ENCODE measurements around the gene DEFB113.

Gene DEFB113, protein sequence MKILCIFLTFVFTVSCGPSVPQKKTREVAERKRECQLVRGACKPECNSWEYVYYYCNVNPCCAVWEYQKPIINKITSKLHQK

DNA sequence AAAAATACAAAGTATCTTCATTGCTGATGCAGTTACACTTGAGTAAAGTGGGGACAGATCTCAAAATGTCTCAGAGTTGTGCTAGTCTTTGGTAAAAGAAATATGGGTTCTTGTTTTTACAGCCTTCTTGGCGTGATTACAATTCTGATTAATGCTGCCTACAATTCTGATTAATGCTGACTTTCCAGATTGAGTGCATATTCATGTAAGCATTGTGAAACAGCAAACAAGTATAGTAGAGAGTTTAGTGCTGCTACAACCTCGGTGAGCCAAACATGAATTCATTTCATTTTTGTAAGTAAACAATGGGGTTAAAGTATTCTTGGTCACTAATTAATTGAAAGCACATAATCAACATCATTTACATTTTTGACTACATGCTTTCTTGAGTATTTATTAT lies at the start of gene DEFB113:
Gene DEFB113 (minus strand): TSS at position 21 of the 400 bp plus-strand sequence. CDS start 0 bp downstream, at position 21.
- Histone ChIP-seq H3K4me3 (ENCODE audit: low read length) (no peak within 1 kb of the TSS), H3K4me1 (ENCODE audit: control insufficient read depth, insufficient read depth, low read length) (no peaks in the 10 kb centered on the region), H3K27me3 (replicated peaks; ENCODE audit: control insufficient read depth, insufficient read depth, low read length) (no peaks in the 10 kb centered on the region), H3K36me3 (ENCODE audit: control insufficient read depth, insufficient read depth, low read length, severe bottlenecking) (no peaks in the 10 kb centered on the region), H3K9me3 (ENCODE audit: control insufficient read depth, low read length) (no peaks in the 10 kb centered on the region), H3K9ac (ENCODE audit: low read length) (no peak within 1 kb of the TSS)
- no peak for DNase-seq (ENCODE audit: low read depth)

DNA sequence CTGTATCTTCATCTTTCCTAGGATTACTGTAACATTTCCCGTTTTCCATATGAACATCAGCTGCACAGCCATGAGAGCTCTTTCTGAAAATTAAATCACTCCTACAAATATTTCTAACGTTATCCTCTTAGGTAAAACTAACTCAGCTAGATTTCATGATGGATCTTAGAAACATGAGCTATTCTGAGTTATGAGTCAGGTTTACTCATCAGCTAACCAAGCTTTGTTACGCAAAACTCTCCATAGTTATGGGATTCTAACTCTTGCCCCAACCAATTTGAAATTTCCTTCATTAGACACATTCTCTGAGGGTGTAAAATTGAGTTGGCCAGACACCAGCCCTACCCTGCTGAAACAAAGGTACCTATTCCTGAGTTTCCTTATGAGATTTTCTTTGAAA lies 38.4 kb upstream of the DEFB113 start:
- peaks cover 7% of the 10 kb centered on the region for H3K4me1 ChIP-seq (ENCODE audit: control insufficient read depth, insufficient read depth, low read length)
- no peak overlapping the region for H3K4me3 ChIP-seq (ENCODE audit: low read length)

DNA sequence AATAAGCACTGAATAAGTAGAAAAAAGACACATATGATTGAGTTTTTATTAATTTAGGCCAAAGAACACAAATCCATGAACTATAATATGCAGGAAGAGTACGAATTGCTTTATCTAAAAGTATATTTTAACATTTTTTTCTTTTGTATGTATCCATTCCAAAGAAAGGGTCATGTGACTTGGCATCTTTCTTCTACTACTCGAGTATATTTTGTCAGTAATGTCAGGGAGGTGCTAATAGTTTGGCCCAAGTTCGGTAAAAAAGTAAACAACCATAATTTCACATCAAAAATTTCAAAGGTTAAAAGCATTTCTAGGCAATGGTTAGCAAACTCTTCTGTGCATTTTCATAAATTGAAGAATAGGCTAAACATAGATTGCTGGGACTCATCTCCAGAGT lies 33.7 kb upstream of the DEFB113 start:
- no peaks in the 10 kb centered on the region for H3K9me3 ChIP-seq (ENCODE audit: control insufficient read depth, low read length)
- DNase-seq (ENCODE audit: low read depth), result no peak
- no peaks in the 10 kb centered on the region for H3K27me3 ChIP-seq (replicated peaks; ENCODE audit: control insufficient read depth, insufficient read depth, low read length)
- no peaks in the 10 kb centered on the region for H3K36me3 ChIP-seq (ENCODE audit: control insufficient read depth, insufficient read depth, low read length, severe bottlenecking)
- H3K4me1 ChIP-seq (ENCODE audit: control insufficient read depth, insufficient read depth, low read length), result no peaks in the 10 kb centered on the region
- no peak overlapping the region for H3K4me3 ChIP-seq (ENCODE audit: low read length)
- no peak overlapping the region for H3K9ac ChIP-seq (ENCODE audit: low read length)

More for the DNA sequence above, 38.4 kb upstream of the DEFB113 start:
- no peak overlapping the region for H3K9ac ChIP-seq (ENCODE audit: low read length)
- no peaks in the 10 kb centered on the region for H3K36me3 ChIP-seq (ENCODE audit: control insufficient read depth, insufficient read depth, low read length, severe bottlenecking)
- no peak for DNase-seq (ENCODE audit: low read depth)
- H3K9me3 ChIP-seq (ENCODE audit: control insufficient read depth, low read length), result no peaks in the 10 kb centered on the region
- H3K27me3 ChIP-seq (replicated peaks; ENCODE audit: control insufficient read depth, insufficient read depth, low read length), result no peaks in the 10 kb centered on the region

DNA sequence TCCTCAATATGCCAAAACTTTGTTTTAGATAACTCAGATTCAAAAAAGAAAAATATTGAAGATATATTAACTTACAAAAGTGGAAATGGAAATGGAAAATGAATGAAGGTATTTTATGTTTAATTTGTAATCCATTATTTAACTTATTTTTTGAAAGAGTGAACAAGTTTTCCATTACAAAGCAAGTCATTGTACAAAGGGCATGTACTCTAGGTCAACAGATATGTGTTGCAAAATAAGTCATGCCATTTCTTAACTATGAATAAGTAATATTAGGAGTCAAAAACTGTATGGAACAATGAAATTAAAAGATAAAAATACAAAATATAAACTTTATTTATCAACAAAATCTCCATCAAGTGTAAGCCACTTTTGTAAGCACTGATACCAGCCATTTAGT lies 25.9 kb upstream of the DEFB113 start:
- Histone ChIP-seq H3K4me1 (ENCODE audit: control insufficient read depth, insufficient read depth, low read length) (peaks cover 4% of the 10 kb centered on the region), H3K9ac (ENCODE audit: low read length) (no peak overlapping the region), H3K9me3 (ENCODE audit: control insufficient read depth, low read length) (no peaks in the 10 kb centered on the region), H3K4me3 (ENCODE audit: low read length) (no peak overlapping the region), H3K36me3 (ENCODE audit: control insufficient read depth, insufficient read depth, low read length, severe bottlenecking) (no peaks in the 10 kb centered on the region), H3K27me3 (replicated peaks; ENCODE audit: control insufficient read depth, insufficient read depth, low read length) (no peaks in the 10 kb centered on the region)
- no peak for DNase-seq (ENCODE audit: low read depth)

DNA sequence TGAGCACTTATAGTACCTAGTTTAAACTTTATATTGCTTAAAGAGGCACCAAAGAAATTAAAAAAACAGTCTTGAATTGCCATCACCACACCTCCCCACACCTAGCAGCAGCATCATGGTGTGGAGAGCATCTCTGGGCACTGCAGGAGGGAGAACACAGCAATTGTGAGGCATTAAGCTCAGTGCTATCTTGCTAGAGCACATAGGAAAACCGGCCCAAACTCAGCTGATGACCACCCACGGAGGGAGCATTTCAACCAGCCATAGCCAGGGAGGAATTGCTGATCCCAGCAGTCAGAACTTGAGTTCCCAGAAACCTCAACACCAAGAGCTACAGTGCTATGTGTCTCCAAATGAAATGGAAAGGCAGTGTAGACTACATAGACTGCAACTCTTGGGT lies 19.5 kb upstream of the DEFB113 start:
- no peak for DNase-seq (ENCODE audit: low read depth)
- Histone ChIP-seq H3K4me1 (ENCODE audit: control insufficient read depth, insufficient read depth, low read length) (no peaks in the 10 kb centered on the region), H3K9me3 (ENCODE audit: control insufficient read depth, low read length) (no peaks in the 10 kb centered on the region), H3K36me3 (ENCODE audit: control insufficient read depth, insufficient read depth, low read length, severe bottlenecking) (no peaks in the 10 kb centered on the region), H3K27me3 (replicated peaks; ENCODE audit: control insufficient read depth, insufficient read depth, low read length) (no peaks in the 10 kb centered on the region), H3K4me3 (ENCODE audit: low read length) (no peak overlapping the region), H3K9ac (ENCODE audit: low read length) (no peak overlapping the region)

DNA sequence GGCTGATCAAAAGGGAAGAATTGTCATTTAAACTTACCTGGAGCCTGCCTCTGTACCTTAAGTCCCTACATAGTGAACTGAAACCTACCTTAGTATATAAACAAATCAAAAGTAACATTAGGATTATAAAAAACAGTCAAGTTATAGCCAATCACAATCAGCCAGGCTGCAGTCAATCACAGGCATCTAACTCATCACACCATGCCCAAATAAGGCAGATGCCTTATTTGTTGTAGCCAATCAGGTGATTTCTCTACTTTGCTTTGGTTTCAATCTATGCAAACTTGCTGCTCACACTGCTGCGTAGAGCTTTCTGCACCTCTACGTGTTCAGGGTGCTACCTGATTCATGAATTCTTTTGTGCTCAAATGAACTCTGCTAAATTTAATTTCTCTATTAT lies 18.3 kb upstream of the DEFB113 start:
- Histone ChIP-seq H3K4me1 (ENCODE audit: control insufficient read depth, insufficient read depth, low read length) (no peaks in the 10 kb centered on the region), H3K4me3 (ENCODE audit: low read length) (no peak overlapping the region), H3K36me3 (ENCODE audit: control insufficient read depth, insufficient read depth, low read length, severe bottlenecking) (no peaks in the 10 kb centered on the region), H3K9ac (ENCODE audit: low read length) (no peak overlapping the region), H3K9me3 (ENCODE audit: control insufficient read depth, low read length) (no peaks in the 10 kb centered on the region), H3K27me3 (replicated peaks; ENCODE audit: control insufficient read depth, insufficient read depth, low read length) (no peaks in the 10 kb centered on the region)
- no peak for DNase-seq (ENCODE audit: low read depth)

DNA sequence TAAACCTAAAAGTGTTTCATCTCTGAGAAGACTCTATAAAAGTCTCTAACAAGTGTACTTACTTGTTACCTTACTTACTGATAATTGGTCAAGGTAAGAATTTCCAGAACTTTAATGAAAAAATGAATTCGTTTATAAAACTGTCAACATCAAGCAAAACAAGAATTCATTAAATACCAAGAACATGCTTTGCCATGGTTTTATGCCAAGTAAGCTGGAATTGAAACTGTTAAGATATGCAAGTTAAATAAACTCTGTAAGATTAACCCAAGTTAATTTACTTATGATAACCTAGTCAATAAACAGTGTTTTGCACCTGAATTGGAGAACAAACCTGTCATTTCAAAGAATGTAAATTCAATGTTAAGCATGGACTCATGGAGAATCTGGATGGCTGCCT lies 17.1 kb upstream of the DEFB113 start:
- Histone ChIP-seq H3K27me3 (replicated peaks; ENCODE audit: control insufficient read depth, insufficient read depth, low read length) (no peaks in the 10 kb centered on the region), H3K4me1 (ENCODE audit: control insufficient read depth, insufficient read depth, low read length) (no peaks in the 10 kb centered on the region), H3K9me3 (ENCODE audit: control insufficient read depth, low read length) (no peaks in the 10 kb centered on the region), H3K4me3 (ENCODE audit: low read length) (no peak overlapping the region), H3K9ac (ENCODE audit: low read length) (no peak overlapping the region), H3K36me3 (ENCODE audit: control insufficient read depth, insufficient read depth, low read length, severe bottlenecking) (no peaks in the 10 kb centered on the region)
- DNase-seq (ENCODE audit: low read depth), result no peak

DNA sequence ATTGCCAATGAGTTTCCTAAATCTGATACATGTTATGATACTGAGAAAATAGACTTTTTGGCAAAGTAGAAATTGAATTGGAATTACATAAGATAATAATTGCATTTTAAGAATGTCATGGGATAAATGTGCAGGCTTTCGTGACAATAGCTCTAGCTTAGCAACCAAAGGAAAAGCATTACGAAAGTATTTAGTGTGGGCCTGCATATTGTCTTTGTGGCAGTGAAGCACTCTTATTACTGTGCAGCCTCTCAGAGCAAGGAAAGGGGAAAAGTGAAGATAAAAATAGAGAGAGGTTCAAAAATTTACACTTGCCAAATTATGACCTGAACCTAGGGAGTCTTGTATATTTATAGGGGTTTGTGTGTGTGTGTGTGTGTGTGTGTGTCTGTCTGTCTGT lies 12.6 kb upstream of the DEFB113 start:
- DNase-seq (ENCODE audit: low read depth), result no peak
- Histone ChIP-seq H3K4me3 (ENCODE audit: low read length) (no peak overlapping the region), H3K9ac (ENCODE audit: low read length) (no peak overlapping the region), H3K9me3 (ENCODE audit: control insufficient read depth, low read length) (no peaks in the 10 kb centered on the region), H3K27me3 (replicated peaks; ENCODE audit: control insufficient read depth, insufficient read depth, low read length) (no peaks in the 10 kb centered on the region), H3K4me1 (ENCODE audit: control insufficient read depth, insufficient read depth, low read length) (no peaks in the 10 kb centered on the region), H3K36me3 (ENCODE audit: control insufficient read depth, insufficient read depth, low read length, severe bottlenecking) (no peaks in the 10 kb centered on the region)

DNA sequence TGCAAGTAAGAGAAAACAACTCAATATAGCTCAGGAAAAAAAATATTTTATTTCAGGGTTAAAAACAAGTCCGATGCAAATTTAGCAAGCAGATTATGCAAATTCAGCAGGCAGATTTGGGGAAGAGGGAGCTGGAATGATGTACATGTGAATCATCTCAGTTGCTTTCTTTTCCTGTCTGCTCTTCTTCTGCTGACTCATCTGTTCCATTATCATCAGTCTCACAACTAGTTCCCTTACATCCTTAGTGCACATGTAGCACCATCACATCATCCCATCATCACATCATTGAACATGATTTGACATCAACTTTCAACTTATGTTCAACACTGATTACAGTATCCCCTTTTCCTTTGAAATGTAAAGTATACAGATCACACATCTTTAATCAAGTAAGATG lies 11.5 kb upstream of the DEFB113 start:
- Histone ChIP-seq H3K9me3 (ENCODE audit: control insufficient read depth, low read length) (no peaks in the 10 kb centered on the region), H3K4me1 (ENCODE audit: control insufficient read depth, insufficient read depth, low read length) (no peaks in the 10 kb centered on the region), H3K9ac (ENCODE audit: low read length) (no peak overlapping the region), H3K36me3 (ENCODE audit: control insufficient read depth, insufficient read depth, low read length, severe bottlenecking) (no peaks in the 10 kb centered on the region), H3K4me3 (ENCODE audit: low read length) (no peak overlapping the region), H3K27me3 (replicated peaks; ENCODE audit: control insufficient read depth, insufficient read depth, low read length) (no peaks in the 10 kb centered on the region)
- no peak for DNase-seq (ENCODE audit: low read depth)

DNA sequence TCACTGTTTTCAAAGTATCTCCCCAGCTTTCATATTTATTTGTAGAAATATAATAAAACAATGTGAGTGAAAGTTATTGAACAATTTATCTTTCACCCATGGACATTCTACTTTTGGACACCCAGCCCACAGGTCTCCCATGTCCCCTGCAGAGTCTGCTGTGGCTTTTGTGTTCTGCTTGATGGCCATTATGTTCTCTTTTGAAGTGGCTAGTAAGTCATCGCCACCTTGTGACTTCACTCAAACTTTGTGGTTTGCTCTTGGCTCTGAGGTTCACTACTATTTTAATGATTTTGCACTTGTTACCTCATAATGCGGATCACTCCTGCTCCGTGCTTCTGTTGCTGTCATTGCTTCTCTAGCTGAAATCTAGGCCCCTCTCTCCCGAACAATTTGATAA lies 10.2 kb upstream of the DEFB113 start:
- H3K9me3 ChIP-seq (ENCODE audit: control insufficient read depth, low read length), result no peaks in the 10 kb centered on the region
- no peak overlapping the region for H3K4me3 ChIP-seq (ENCODE audit: low read length)
- no peak for DNase-seq (ENCODE audit: low read depth)
- no peaks in the 10 kb centered on the region for H3K36me3 ChIP-seq (ENCODE audit: control insufficient read depth, insufficient read depth, low read length, severe bottlenecking)
- H3K27me3 ChIP-seq (replicated peaks; ENCODE audit: control insufficient read depth, insufficient read depth, low read length), result no peaks in the 10 kb centered on the region
- no peaks in the 10 kb centered on the region for H3K4me1 ChIP-seq (ENCODE audit: control insufficient read depth, insufficient read depth, low read length)
- H3K9ac ChIP-seq (ENCODE audit: low read length), result no peak overlapping the region

DNA sequence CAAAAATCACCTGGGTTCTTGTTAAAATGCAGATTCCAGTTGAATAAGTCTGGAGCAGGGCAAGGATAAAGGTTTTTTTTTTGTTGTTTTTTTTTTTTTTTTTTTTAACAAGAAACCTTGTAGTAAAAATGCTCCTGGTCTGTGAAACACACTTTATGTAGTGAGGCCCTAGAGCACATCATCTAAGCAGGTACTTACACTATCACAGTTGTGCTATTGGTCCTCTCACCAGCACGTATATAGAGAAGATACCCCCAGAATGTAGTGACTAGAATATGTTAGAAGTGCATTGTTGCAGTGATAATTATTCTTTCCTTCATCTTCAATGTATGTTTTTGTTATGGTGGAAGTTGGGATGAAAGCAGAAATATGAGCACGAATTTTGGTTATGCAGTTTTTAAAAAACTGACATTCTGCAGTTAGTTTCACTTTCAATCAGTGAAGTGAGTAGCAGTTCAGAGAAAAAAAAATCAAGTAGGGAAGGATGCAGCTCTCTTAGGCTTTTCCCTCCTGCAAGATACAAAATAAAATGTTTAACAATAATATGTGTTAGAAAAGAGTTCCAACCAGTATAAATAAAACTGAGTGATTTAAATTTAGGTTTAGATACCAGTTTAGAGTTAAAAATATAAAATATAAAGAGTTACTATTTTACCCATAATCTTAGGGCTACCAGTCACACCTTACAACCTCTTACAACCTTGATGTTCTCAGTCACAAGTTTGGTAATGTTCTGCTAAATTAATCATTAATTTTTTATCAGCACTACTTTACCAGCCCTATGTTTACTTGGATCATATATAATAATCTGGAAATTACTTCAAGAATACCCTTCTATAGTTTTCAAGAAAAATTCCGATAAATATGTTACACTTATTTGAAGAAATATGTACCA lies 9.2 kb upstream of the DEFB113 start:
- Histone ChIP-seq H3K36me3 (ENCODE audit: control insufficient read depth, insufficient read depth, low read length, severe bottlenecking) (no peaks in the 10 kb centered on the region), H3K27me3 (replicated peaks; ENCODE audit: control insufficient read depth, insufficient read depth, low read length) (no peaks in the 10 kb centered on the region), H3K4me3 (ENCODE audit: low read length) (peak overlapping the region; percentile 67), H3K9ac (ENCODE audit: low read length) (no peak overlapping the region), H3K4me1 (ENCODE audit: control insufficient read depth, insufficient read depth, low read length) (no peaks in the 10 kb centered on the region), H3K9me3 (ENCODE audit: control insufficient read depth, low read length) (no peaks in the 10 kb centered on the region)
- DNase-seq (ENCODE audit: low read depth), result peak; percentile 0

Measured in adipocyte (in vitro differentiated cells).